Measurements from ENCODE around the gene OSM.

OSM gene

GRCh38 chr22:30223303-30223702, 43.3 kb downstream of the OSM start:
- Histone ChIP-seq H4K20me1 (ENCODE audit: insufficient read depth, low read length) (no peaks in the 10 kb centered on the region), H3K4me2 (ENCODE audit: low read length) (no peak overlapping the region), H3K27me3 (ENCODE audit: insufficient read depth, low read length) (peaks cover 8% of the 10 kb centered on the region), H3K9me3 (ENCODE audit: low read length) (no peaks in the 10 kb centered on the region), H3K9ac (ENCODE audit: low read length) (no peak overlapping the region), H2AFZ (ENCODE audit: low read length) (no peak overlapping the region), H3K79me2 (ENCODE audit: insufficient read depth, low read length) (no peaks in the 10 kb centered on the region), H3K4me3 (ENCODE audit: low read depth, low read length, poor library complexity, severe bottlenecking) (no peak overlapping the region), H3K27ac (ENCODE audit: low read depth, low read length, poor library complexity, severe bottlenecking) (no peak overlapping the region), H3K9me2 (ENCODE audit: low read depth, low read length) (no peaks in the 10 kb centered on the region), H3K4me1 (ENCODE audit: insufficient read depth, low read length, severe bottlenecking) (no peaks in the 10 kb centered on the region), H3K36me3 (ENCODE audit: insufficient read depth, low read length) (no peaks in the 10 kb centered on the region), H3F3A (ENCODE audit: insufficient read depth, low read length) (no peaks in the 10 kb centered on the region)
- TF ChIP-seq CTCF (IDR thresholded peaks at IDR 0.05; ENCODE audit: low read length) (no peak), EZH2 (IDR thresholded peaks at IDR 0.05; ENCODE audit: borderline replicate concordance, low read length) (no peak)

GRCh38 chr22:30222321-30222720, 44.3 kb downstream of the OSM start:
- no peaks in the 10 kb centered on the region for H4K20me1 ChIP-seq (ENCODE audit: insufficient read depth, low read length)
- no peak overlapping the region for H3K27ac ChIP-seq (ENCODE audit: low read depth, low read length, poor library complexity, severe bottlenecking)
- no peak overlapping the region for H2AFZ ChIP-seq (ENCODE audit: low read length)
- no peak for TF ChIP-seq EZH2 (IDR thresholded peaks at IDR 0.05; ENCODE audit: borderline replicate concordance, low read length)
- TF ChIP-seq CTCF (IDR thresholded peaks at IDR 0.05; ENCODE audit: low read length), result no peak
- no peaks in the 10 kb centered on the region for H3K79me2 ChIP-seq (ENCODE audit: insufficient read depth, low read length)
- no peaks in the 10 kb centered on the region for H3K9me2 ChIP-seq (ENCODE audit: low read depth, low read length)
- H3K9me3 ChIP-seq (ENCODE audit: low read length), result no peaks in the 10 kb centered on the region
- H3F3A ChIP-seq (ENCODE audit: insufficient read depth, low read length), result no peaks in the 10 kb centered on the region
- no peaks in the 10 kb centered on the region for H3K4me1 ChIP-seq (ENCODE audit: insufficient read depth, low read length, severe bottlenecking)
- no peaks in the 10 kb centered on the region for H3K36me3 ChIP-seq (ENCODE audit: insufficient read depth, low read length)
- no peak overlapping the region for H3K4me2 ChIP-seq (ENCODE audit: low read length)
- no peak overlapping the region for H3K4me3 ChIP-seq (ENCODE audit: low read depth, low read length, poor library complexity, severe bottlenecking)
- peaks cover 8% of the 10 kb centered on the region for H3K27me3 ChIP-seq (ENCODE audit: insufficient read depth, low read length)
- H3K9ac ChIP-seq (ENCODE audit: low read length), result no peak overlapping the region

GRCh38 chr22:30221121-30221992, 45.3 kb downstream of the OSM start:
- H3K27ac ChIP-seq (ENCODE audit: low read depth, low read length, poor library complexity, severe bottlenecking), result no peak overlapping the region
- TF ChIP-seq EZH2 (IDR thresholded peaks at IDR 0.05; ENCODE audit: borderline replicate concordance, low read length) (no peak), CTCF (IDR thresholded peaks at IDR 0.05; ENCODE audit: low read length) (no peak)
- H3K79me2 ChIP-seq (ENCODE audit: insufficient read depth, low read length), result no peaks in the 10 kb centered on the region
- H3K4me2 ChIP-seq (ENCODE audit: low read length), result no peak overlapping the region
- H3K9ac ChIP-seq (ENCODE audit: low read length), result no peak overlapping the region
- no peaks in the 10 kb centered on the region for H3K9me3 ChIP-seq (ENCODE audit: low read length)
- H2AFZ ChIP-seq (ENCODE audit: low read length), result no peak overlapping the region
- H3K4me3 ChIP-seq (ENCODE audit: low read depth, low read length, poor library complexity, severe bottlenecking), result no peak overlapping the region
- H4K20me1 ChIP-seq (ENCODE audit: insufficient read depth, low read length), result no peaks in the 10 kb centered on the region
- no peaks in the 10 kb centered on the region for H3K9me2 ChIP-seq (ENCODE audit: low read depth, low read length)
- no peaks in the 10 kb centered on the region for H3K36me3 ChIP-seq (ENCODE audit: insufficient read depth, low read length)
- H3K4me1 ChIP-seq (ENCODE audit: insufficient read depth, low read length, severe bottlenecking), result no peaks in the 10 kb centered on the region
- no peaks in the 10 kb centered on the region for H3F3A ChIP-seq (ENCODE audit: insufficient read depth, low read length)
- peaks cover 8% of the 10 kb centered on the region for H3K27me3 ChIP-seq (ENCODE audit: insufficient read depth, low read length)
